Measurements from ENCODE around the gene ETNK2.

Gene ETNK2

GRCh38 chr1:204176049-204176448 lies 24.2 kb upstream of the ETNK2 start:
- DNase-seq = no peak

DNA sequence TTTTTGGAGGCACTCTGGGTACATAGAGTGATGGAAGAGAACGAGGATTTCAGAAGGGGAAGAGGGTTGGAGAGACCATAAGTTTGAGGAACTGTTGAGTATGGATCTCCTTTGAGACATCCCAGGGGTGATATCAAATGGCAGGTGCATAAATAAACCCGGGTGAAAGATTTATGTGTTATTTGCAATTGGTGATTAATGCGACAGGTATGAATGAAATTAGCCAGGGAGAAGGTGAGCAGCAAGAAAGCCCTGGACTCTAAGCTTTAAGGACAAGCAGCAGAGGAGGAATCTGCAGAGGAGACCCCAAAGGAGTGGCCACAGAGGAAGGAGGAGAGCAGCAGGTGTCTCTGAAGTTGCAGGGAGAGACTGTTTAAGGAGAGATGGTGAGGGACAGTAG lies 23.1 kb upstream of the ETNK2 start:
- no peak for DNase-seq

- DNase-seq = no peak
These were observed 20.7 kb upstream of the ETNK2 start for GRCh38 chr1:204172404-204173029.

GRCh38 chr1:204171751-204172178 lies 19.9 kb upstream of the ETNK2 start:
- DNase-seq = no peak

GRCh38 chr1:204170494-204171155 lies 18.8 kb upstream of the ETNK2 start:
- no peak for DNase-seq

DNA sequence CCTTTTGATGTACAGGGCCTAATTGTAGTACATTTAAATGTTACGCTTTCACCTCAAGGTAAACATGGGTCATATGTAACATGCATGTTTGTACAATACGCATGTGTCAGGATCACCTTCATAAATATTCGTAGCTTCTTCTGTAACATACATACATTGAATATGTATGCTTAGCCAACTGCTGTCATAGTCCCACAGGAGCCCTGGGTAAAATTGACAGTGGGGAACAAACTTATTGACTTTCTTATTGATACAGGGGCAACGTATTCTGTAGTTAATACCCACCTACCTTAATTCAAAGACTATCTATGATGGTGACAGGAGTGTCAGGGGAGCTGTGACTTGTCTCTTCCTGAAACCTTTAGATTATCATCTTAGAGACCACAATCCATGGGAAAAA lies 18.0 kb upstream of the ETNK2 start:
- DNase-seq = no peak

DNA sequence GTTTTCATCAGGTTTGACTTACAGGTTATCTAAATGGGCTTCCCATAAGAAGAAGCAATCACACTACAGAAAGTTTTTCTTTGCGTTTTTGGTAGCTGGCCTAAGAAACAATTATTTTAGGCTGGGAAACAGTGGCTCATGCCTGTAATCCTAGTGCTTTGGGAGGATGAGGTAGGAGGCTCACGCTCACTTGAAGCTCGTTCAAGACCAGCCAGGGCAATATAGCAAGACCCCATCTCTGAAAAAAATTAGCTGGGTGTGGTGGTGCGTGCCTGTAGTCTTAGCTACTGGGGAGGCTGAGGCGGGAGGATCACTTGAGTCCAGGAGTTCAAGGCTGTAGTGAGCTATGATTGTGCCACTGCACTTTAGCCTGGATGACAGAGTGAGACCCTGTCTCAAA lies 15.9 kb upstream of the ETNK2 start:
- no peak for DNase-seq

GRCh38 chr1:204166219-204166618 lies 14.4 kb upstream of the ETNK2 start, which contains the start of gene REN:
Gene REN, minus strand, starts transcription at chr1:204166337. Its CDS starts 44 bp downstream, at chr1:204166293.
- DNase-seq = no peak

GRCh38 chr1:204162494-204163074 lies 10.7 kb upstream of the ETNK2 start:
- DNase-seq = peak; percentile 72

GRCh38 chr1:204161609-204162493 lies 10.0 kb upstream of the ETNK2 start:
- no peak for DNase-seq

DNA sequence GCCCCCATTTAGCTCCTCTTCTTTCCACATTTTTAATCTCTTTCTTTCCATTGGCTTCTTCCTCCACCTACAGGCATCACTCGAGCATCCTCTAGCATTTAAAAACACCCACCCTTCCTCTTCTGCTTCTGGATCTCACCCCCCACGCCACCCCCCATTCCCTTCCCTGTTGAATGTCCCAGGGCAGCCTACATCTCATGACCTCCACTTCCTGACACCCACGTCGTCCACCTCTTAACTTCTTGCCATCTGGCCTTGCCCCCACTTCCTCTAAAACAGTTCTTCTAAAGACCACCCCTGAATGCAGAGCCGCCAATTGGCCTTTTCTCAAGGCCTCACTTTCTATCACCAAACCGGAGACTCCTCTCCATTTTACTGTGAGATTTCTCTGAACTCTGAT lies 6.1 kb upstream of the ETNK2 start:
- DNase-seq = no peak

DNA sequence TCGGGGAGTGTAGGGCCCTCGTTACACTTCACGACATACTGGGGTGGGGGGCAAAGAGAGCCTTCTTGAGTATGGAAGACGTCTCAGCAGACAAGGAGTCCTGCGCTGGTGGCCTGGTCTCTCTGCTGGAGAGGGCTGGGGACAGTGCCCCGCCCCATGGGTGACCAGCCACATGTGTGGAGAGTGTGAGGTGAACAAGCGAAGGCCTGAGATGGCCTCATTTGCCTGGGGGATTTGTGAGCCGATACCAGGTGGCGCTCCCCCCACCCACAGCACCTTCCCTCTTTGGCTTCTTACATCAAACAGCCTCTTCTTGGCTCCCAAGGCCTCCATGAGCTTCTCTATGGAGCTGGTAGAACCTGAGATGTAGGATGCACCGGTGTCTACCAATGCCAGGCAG lies 4.0 kb upstream of the ETNK2 start:
- DNase-seq = no peak

- no peak for DNase-seq
These were observed 2.9 kb upstream of the ETNK2 start for GRCh38 chr1:204154568-204155255.

DNA sequence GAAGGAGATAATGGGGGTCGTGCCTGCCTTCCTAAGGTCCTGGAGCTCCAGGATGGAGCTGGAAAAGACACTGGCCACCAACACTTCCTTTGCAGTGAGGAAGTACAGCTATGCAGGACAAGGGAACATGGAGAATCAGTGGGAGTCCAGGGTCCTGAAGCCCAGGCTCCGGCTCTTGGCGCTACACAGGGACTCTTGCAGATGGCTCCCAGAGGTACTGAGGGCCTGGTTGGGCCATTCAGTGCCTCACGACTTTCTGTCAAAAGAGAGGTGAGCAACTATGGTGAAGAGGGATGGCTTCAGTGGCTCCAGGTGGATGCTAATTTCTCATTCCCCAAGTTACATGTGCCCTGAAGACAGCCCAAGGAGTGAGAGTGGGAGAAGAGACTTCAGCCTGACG lies 1.8 kb upstream of the ETNK2 start:
- no peak for DNase-seq

DNA sequence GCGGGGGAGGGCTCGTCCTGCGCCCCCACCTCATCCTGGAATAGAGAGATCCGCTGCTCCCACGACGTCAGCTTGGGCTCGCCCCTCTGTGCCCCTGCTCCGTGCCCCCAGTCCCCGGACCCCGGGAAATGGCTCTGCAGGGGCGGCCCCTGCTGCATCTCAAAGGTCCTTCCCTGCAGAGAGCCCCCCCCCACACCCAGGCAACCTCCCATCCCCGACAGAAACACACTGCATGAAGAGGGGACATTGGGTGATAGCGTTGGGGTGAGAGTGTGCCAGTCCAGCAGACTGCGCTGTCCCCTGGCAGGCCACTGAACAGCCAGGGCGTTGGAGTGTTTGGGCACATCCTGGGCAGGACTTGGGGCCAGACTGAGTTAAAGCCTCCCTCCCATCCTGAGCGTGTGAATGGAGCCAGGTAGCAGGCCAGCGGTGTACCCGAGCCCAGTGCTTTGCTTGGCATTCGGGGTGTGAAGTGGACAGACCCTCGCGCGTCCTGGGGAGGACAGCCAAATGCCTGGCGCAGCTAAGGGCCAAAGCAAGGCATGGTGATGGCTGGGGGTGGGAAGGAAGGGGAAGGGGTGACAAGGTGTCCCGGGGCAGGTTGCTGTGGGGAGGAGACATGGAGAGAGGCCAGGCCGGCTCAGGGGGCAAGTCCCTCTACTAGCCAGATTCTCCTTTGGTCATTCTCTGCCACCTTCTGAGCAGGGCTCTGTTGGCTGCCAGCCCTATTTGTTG lies 633 bp upstream of the ETNK2 start:
- DNase-seq = no peak

DNA sequence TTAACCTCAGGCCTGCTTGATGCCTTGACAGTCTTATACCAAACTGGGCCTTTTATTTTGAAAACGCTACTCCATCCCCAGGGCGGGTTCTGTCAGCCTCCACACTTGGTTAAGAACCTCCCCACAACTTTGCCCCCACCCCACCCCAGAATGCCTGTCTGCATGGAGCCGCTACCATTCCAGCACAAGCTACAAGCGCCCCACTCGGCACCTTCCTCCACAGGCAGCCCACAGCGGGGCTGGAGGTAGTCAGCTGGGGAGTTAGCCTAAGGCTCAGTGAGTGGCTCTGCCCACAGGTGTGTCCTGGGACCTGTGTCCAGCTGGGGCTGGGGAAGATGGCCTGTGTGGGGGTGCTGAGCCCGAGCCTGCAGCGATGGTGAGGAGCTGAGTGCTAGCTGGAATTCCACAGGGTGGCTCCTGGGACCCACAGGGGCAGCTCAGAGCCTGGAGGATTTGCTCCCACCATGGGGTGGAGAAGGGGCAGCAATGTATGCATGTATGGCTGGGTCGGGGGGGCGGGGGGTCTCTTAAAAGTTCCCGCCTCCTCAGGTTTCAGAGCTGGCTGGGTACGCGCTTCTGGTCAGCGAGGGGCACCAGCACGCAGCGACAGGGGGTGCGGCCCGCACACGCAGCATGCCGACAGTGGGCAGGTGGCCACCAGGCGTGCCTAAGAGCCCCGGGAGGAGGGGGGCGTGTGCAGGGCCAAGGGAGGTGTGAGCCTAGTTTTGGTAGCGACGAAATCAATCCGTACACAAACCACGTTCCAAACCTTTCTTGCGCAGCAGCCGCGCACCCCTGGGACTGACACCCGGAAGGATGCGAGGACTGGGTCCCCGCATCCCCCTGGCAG lies 917 bp downstream of the ETNK2 start:
- DNase-seq = peak; percentile 19

DNA sequence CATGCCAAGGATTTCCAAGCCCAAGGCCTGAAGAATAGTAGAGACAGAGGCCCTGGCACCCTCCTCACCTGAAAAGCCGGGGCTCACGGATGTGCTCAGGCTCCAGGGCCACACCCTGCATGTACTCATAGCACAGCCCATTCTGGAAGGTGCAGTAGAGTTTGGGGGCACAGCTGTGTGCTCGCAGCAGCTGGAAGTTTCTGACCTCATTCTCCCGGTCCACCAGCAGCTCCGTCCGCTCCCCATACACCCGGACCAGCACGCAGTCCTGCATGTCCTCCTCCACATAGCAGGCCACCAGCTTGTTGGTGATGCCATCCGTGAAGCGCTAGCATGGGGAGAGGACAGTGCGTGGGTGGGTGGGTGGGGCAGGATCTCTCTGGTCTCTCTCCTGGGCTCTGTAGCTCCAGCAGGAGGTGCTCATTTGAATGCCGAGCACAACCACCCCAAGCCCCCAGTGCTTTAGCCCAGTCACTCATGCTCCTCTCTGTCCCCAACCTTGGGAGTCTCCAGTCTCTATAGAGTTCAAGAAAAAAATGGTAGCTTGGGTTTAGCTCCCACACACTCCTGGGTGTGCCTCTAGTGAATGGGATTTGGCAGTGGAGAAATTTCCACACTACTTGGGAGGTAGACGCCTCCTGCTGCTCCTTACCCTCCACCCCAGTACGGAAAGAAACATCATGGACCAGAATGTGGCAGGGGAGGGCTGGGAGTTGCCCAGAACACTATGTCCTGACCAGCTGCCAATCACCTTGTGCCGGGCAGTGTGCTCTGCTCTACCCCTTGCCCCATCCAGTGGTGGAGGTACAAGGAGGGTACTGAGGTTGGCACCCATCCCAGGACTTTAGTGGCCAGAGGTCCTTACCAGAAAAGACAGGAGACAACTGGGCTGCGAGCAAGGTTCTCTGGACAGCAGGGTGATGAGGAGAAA lies 1.9 kb downstream of the ETNK2 start:
- DNase-seq = no peak

DNA sequence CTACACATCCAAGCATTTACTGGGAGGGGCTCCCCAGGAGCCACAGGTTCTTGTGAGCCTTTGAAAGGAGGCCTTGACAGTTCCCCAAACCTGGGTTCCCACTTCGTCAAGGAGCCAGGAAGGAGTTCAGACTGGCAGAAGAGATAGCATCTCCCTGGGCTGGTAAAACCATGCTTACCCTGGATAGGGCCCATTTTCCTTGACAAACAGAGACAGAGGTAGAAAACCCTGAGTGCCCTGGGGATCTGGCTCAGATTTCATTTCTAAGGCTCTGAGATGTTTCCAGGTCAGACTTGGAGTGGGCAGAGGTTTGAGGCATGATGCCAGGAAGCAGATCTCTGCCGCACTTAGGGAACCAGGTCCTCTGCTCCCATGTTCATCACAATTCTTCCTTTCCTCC lies 2.7 kb downstream of the ETNK2 start:
- no peak for DNase-seq

- no peak for DNase-seq
These were observed 4.1 kb downstream of the ETNK2 start for GRCh38 chr1:204147406-204148383.
